GM13976 (cell line): ENCODE results near the gene GALNT4.
A peak's percentile ranks its signal among the peaks of the same experiment; 100 is the strongest.

Experiments
- DNase-seq: peaks from one replicate; pipeline ENCODE4 v3.0.0; 2012; ENCODE audit warnings: low spot score
- in situ Hi-C: fragments of 300-500 bp; cut with MboI; formaldehyde crosslinking; loops from one replicate; pipeline ENCODE4 v1.12.0; 2022; ENCODE audit warnings: low sequenced_read_pairs, mixed read lengths, inconsistent platforms; ENCODE audit not compliant: unreplicated experiment
- TF ChIP-seq, protein P1 (sequence below): IDR thresholded peaks from 2 replicates; pipeline ENCODE4 v1.5.1; 2012; ENCODE audit warnings: borderline replicate concordance, mild to moderate bottlenecking; ENCODE audit not compliant: insufficient read depth; ENCODE audit errors: extremely low read depth, missing control alignments, control extremely low read depth

The GALNT4 gene

DNA sequence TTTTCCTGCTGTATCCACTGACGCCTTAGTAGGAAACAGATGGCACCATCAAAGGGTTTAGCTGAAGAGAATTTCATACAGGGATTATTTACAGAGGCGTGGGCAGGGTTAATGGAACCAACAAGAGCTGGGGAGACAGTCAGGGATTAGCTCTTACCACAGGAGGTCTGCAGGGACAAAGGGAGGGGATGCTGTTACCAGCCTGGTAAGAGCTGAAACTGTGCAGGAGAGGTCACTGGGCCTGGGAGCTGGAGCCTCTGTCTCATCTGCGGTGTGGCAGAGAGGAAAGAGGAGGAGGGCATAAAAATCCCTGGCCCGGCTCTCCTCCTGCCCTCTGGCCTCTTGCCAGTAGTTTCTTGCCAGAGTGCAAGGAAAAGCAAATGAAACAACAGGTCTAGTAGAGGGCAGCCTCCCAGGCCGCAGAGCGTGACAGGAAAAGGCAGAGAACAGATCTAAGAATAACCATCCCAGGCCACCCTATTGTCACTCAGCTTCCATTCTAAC lies 20.1 kb upstream of the GALNT4 start:
- DNase-seq = no peak
- TF ChIP-seq, protein P1, sequence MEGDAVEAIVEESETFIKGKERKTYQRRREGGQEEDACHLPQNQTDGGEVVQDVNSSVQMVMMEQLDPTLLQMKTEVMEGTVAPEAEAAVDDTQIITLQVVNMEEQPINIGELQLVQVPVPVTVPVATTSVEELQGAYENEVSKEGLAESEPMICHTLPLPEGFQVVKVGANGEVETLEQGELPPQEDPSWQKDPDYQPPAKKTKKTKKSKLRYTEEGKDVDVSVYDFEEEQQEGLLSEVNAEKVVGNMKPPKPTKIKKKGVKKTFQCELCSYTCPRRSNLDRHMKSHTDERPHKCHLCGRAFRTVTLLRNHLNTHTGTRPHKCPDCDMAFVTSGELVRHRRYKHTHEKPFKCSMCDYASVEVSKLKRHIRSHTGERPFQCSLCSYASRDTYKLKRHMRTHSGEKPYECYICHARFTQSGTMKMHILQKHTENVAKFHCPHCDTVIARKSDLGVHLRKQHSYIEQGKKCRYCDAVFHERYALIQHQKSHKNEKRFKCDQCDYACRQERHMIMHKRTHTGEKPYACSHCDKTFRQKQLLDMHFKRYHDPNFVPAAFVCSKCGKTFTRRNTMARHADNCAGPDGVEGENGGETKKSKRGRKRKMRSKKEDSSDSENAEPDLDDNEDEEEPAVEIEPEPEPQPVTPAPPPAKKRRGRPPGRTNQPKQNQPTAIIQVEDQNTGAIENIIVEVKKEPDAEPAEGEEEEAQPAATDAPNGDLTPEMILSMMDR = no peak
- in situ Hi-C loops = loop anchor here (25.0 kb wide), 2 partner anchors 718 to 1368 kb away; no protein-coding TSS in a partner anchor

DNA sequence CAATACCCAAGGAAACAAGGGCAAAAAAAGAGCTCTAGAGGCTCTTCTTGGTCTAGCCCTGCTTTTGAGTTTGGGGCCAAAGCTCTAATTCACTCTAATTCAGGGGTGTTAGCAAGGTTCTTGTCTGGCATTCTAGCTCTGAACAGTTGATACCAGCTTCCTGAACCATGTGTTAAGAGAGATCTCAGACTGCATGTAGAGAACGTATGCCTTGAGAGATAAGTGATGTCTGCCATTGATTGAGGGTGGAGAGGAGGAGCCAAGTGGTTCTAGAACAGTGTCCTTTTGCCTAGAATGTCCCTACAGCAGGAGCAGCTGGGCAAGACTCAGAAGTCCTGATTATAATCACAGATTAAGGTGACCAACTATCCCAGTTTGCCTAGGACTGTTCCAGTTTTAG lies 19.4 kb upstream of the GALNT4 start:
- in situ Hi-C loops = loop anchor here (25.0 kb wide), 2 partner anchors 718 to 1368 kb away; no protein-coding TSS in a partner anchor
- TF ChIP-seq, protein P1 = no peak
- DNase-seq = no peak

DNA sequence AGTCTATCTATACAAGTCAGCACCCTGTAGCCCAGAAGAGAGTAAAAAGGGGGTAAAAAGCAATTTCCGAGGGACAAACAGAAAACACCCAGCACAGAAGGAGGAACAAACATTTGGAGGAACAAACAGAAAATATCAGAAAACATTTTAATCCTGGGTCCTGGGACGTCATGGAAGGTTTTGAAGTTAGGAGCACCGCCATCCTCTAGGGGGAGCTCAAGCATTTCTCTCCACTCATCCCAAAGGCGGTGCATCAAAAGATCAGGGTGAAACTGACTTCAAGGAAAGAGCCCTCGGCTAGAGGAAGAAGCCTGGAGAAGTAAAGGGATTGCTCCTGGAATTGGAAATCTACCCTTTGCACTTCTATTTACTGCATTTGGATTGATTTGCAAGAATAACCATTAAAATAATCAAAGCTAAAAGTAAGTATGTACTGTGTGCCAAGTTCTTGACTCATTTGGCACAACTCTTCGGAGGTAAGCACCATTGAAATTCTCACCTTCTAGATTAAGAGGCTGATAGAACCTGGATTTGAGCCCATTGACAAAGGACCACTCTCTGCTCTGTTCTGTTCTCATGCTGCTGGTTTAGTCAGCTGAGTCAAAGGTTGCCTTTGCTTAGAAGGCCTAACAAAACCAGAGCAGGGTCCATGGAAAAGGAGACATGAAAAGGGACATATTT lies 18.5 kb upstream of the GALNT4 start:
- DNase-seq = peak; percentile 50
- TF ChIP-seq, protein P1 = peak; percentile 68
- in situ Hi-C loops = loop anchor here (25.0 kb wide), 2 partner anchors 719 to 1369 kb away; no protein-coding TSS in a partner anchor

DNA sequence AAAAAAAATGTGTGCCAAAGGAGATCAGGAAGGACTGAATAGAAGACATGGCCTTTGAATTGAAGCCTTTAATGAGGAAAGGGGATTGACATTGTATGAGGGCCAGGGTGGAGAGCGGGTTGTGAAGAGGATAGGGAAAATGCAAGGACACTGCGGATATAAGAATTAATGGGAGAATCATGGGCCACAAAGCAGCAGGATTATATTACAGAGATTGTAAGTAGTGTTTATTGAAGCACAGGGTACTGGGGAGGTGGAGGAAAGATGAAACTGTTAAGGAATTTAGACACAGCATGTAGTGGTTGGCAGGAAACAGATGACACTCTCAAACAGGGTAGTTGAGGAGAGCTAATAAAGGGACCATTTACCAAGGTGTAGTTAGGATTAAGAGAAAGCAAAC lies 17.6 kb upstream of the GALNT4 start:
- in situ Hi-C loops = loop anchor here (25.0 kb wide), 2 partner anchors 720 to 1370 kb away; no protein-coding TSS in a partner anchor
- no peak for DNase-seq
- TF ChIP-seq, protein P1 = no peak

DNA sequence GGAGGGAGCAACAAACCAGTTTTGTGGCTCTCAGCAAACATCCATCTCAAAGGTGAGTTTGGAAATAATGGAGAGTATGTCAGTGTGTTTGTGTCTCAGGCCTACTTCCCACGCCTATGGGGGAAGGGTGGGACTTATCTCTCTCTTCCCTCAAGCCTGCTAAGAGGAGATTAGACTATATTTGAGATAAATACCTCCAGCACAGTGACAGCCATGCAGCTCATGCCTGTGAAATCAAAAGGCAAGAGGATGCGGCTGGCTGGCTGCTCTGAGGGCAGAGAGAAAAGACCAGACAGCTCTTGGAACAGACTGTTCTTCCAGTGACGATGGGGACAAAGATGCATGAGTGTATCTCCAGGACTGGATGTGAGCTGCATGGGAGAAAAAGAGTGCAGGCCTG lies 16.0 kb upstream of the GALNT4 start:
- TF ChIP-seq, protein P1 = no peak
- no peak for DNase-seq
- in situ Hi-C loops = loop anchor here (25.0 kb wide), 2 partner anchors 722 to 1372 kb away; no protein-coding TSS in a partner anchor

DNA sequence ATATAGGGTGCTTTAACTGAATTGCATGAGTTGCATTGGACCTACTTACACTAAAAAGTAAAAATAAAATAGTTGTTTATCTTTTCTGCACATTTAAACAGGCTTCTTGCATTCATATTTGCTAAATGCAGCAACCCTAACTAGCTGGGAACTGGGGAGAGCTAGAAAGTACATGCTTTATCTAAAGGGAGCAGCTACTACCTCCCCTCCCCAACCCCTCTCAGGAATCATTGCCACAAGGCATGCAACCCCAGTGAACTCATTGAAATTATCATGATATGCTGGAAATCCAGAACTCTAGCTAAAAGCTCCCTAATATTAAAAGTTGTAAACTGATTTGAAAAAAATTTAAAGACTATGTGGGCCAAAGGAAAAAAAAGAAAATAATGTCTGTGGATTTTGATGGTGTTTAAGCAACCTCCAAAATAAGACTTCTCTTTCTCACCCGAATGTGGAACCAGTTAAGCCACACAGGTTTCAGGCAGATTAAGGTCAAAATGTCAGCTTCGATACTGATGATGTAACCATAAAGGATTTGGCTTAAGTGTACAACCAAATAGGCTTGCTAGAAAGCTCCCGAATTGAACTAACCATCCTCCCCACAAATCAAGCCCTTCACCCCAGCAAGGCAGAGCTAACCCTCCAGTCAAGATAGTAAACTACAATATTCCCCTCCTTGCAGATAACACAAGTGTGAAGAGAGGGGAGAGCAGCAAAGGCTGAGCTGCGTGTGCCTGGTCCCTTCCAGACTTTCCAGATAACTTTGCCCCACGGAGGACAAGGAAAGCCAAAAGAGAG lies 15.0 kb upstream of the GALNT4 start:
- no peak for DNase-seq
- in situ Hi-C loops = loop anchor here (25.0 kb wide), 2 partner anchors 723 to 1373 kb away; no protein-coding TSS in a partner anchor
- TF ChIP-seq, protein P1 = no peak
